Neural crest cell (in vitro differentiated cells): ENCODE data around the gene MOCOS. TPM values are rescaled to one million over a fixed set of nuclear protein-coding genes. Genes with fewer than 3 reads are reported as not detected.

Experiments
- DNase-seq: peaks from one replicate; pipeline ENCODE4 v3.0.0; 2021; ENCODE audit warnings: low read depth, mixed read lengths, low spot score
- H3K27ac Mint-ChIP-seq: one replicate; pipeline ENCODE4 v1.8.0; 2021; ENCODE audit warnings: mild to moderate bottlenecking, mixed read lengths; ENCODE audit not compliant: unreplicated experiment
- H3K27me3 Mint-ChIP-seq: 2 replicates; pipeline ENCODE4 v1.8.0; 2021; ENCODE audit warnings: low read depth, mild to moderate bottlenecking, mixed read lengths
- H3K36me3 Mint-ChIP-seq: 2 replicates; pipeline ENCODE4 v1.8.0; 2021; ENCODE audit warnings: low read depth, mild to moderate bottlenecking, mixed read lengths
- H3K4me1 Mint-ChIP-seq: 2 replicates; pipeline ENCODE4 v1.8.0; 2021; ENCODE audit warnings: mixed read lengths
- H3K4me3 Mint-ChIP-seq: one replicate; pipeline ENCODE4 v1.8.0; 2021; ENCODE audit warnings: mild to moderate bottlenecking, mixed read lengths
- H3K9me3 Mint-ChIP-seq: 2 replicates; pipeline ENCODE4 v1.8.0; 2021; ENCODE audit warnings: mixed read lengths
- total RNA-seq: library from RNA; stranded (reverse); gene quantifications from 2 replicates; pipeline ENCODE4 v1.2.1, GENCODE V29; 2021
- TF ChIP-seq, protein P1 (sequence below): fragments of 200-600 bp; sonication (generic); conservative IDR thresholded peaks from 2 replicates; pipeline ENCODE4 v1.5.0; 2021; ENCODE audit warnings: antibody characterized with exemption, mild to moderate bottlenecking

The MOCOS gene
- total RNA-seq, 1 donor from 2014 or later, result 2.6 TPM

DNA sequence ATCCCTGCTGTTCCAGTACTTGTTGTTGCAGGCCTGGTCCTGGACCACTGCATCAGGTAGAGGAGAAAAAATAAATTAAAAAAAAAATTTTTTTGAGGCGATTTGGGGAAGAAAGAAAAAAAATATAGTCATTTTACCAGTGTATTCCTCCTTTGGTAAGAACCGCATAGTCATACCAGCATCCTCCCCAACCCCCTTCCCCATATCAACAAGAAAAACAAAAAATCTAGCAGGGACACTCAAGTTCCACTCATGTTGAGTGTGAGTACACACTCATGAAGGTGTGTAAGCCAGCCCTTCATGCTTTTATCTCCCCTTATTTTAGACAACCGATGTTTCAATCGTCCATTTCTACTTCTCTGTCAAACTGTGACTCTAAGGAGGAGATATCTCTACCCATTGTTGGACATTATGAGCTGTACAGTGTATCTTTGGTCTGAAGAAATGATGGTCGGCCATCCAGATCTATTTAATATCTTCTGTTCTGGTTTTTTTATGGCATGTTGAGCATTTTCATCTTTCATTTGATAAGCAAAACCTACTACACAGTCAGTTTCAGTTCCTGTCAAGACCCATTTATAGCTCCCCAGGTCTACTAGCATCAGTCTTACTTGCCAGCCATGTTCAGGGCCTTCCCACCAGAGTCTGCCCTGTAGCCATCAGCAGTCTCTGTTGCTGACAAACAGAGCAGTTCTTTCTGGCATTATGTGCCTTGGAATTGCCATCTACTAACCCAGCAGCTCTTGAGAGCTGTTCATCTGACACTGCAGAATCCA lies 37.6 kb upstream of the MOCOS start:
- H3K4me3 Mint-ChIP-seq, result no peak overlapping the region
- H3K27ac Mint-ChIP-seq, result no peak overlapping the region
- peaks cover 14% of the 10 kb centered on the region for H3K36me3 Mint-ChIP-seq

DNA sequence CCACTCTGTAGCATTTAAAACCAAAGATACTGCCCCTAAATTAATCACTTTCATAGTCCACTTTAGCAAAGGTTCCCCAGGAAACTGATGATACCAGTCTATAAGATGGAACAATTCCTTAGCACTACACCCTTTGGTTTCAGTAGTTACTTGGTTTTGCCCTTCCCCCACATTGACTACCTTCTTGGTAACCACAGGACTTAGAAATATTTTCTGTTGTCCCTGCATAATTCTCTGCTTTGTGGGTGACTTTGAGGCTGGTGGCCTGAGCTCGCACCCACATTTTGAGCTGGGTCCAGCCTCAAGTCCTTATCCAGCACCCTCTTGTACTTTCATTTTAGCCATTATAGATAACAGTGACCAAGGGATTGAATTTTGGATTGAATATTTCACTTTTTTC lies 34.5 kb upstream of the MOCOS start:
- no peak for DNase-seq
- H3K9me3 Mint-ChIP-seq, result no peaks in the 10 kb centered on the region
- no peaks in the 10 kb centered on the region for H3K4me1 Mint-ChIP-seq
- H3K27ac Mint-ChIP-seq, result no peak overlapping the region
- no peaks in the 10 kb centered on the region for H3K27me3 Mint-ChIP-seq
- TF ChIP-seq, protein P1, sequence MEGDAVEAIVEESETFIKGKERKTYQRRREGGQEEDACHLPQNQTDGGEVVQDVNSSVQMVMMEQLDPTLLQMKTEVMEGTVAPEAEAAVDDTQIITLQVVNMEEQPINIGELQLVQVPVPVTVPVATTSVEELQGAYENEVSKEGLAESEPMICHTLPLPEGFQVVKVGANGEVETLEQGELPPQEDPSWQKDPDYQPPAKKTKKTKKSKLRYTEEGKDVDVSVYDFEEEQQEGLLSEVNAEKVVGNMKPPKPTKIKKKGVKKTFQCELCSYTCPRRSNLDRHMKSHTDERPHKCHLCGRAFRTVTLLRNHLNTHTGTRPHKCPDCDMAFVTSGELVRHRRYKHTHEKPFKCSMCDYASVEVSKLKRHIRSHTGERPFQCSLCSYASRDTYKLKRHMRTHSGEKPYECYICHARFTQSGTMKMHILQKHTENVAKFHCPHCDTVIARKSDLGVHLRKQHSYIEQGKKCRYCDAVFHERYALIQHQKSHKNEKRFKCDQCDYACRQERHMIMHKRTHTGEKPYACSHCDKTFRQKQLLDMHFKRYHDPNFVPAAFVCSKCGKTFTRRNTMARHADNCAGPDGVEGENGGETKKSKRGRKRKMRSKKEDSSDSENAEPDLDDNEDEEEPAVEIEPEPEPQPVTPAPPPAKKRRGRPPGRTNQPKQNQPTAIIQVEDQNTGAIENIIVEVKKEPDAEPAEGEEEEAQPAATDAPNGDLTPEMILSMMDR, result no peak
- H3K36me3 Mint-ChIP-seq, result peaks cover 13% of the 10 kb centered on the region
- H3K4me3 Mint-ChIP-seq, result no peak overlapping the region

More for the DNA sequence above, 37.6 kb upstream of the MOCOS start:
- no peaks in the 10 kb centered on the region for H3K9me3 Mint-ChIP-seq
- no peak for DNase-seq
- TF ChIP-seq, protein P1, result no peak
- H3K27me3 Mint-ChIP-seq, result no peaks in the 10 kb centered on the region
- no peaks in the 10 kb centered on the region for H3K4me1 Mint-ChIP-seq

DNA sequence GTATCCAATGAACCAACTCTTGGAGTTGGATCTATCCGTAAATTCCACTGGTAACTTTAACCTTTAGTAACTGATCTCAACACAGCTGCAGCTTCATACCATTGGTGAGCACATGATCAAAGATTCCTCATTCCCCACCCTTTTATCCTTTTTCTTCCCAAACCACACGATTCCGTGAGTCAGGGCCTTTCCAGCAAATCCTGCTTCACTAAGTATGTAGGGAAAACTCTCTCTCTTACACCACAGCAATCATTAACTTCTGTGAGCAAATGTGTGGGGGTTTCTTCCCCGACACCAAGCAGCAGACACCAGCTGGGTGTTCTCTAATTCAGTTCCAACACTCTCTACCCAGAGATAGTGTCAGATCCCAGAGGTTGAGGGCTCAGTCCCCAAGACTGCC lies 34.1 kb upstream of the MOCOS start:
- no peak for DNase-seq
- no peaks in the 10 kb centered on the region for H3K4me1 Mint-ChIP-seq
- TF ChIP-seq, protein P1, result no peak
- H3K27ac Mint-ChIP-seq, result no peak overlapping the region
- no peak overlapping the region for H3K4me3 Mint-ChIP-seq
- H3K27me3 Mint-ChIP-seq, result no peaks in the 10 kb centered on the region
- H3K9me3 Mint-ChIP-seq, result no peaks in the 10 kb centered on the region
- peaks cover 13% of the 10 kb centered on the region for H3K36me3 Mint-ChIP-seq

DNA sequence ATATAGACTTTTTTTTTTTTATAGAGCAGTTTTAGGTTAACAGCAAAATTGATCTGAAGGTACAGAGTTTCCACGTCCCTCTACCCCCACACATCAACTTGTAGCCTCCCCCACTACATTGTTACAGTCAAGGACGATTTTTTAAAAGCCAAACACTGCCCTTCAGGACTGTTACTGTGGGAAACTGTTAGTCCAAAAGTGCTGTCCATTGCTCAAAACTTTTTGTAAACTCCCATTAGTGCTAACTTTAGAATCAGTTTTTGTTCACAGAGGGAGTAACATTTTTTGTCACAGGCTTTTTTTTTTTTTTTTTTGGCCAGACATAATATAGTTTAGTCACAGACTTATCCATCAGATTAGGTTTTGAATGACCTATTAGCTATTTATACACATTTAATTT lies 33.5 kb upstream of the MOCOS start:
- Mint-ChIP-seq H3K36me3 (peaks cover 13% of the 10 kb centered on the region), H3K4me1 (no peaks in the 10 kb centered on the region), H3K27ac (no peak overlapping the region), H3K4me3 (no peak overlapping the region), H3K9me3 (no peaks in the 10 kb centered on the region), H3K27me3 (no peaks in the 10 kb centered on the region)
- TF ChIP-seq, protein P1, result no peak
- DNase-seq, result no peak

DNA sequence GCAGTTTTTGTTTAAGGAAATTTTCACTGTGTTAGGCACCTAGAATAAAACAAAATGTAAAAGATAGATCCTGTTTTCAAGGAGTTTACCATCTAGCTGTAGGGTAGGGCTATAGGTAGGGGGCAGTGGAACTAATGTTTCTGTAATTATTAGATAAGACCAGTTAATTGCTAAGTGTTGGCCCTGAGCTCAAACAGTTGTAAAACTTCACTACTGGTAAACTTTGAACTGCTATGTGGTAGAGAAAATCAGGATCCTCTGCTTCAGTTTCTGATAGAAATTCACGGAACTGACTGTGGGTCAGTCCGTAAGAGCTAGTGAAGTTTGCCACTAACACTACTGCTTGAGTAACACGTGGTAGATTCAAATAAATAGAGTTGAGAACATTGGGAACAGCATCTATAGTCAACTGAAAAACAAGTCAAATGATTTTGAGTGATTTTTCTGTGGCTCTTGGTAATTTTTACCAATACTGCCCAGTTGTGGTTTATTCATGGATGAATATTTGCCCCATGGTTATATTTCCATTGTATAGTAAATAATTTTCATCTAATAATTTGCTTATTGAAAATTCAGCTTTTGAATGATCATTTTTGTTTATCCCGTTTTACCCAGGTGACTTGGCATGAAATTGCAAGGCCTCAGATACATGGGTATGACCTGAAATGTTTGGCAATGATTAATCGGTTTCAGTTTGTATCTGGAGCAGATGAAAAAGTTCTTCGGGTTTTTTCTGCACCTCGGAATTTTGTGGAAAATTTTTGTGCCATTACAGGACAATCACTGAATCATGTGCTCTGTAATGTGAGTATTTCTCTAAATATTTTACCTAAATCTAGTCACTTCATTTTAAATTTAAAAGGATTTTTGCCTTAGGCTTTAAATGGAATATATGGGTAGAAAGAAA lies 31.2 kb upstream of the MOCOS start:
- no peak overlapping the region for H3K27ac Mint-ChIP-seq
- no peaks in the 10 kb centered on the region for H3K4me1 Mint-ChIP-seq
- peaks cover 17% of the 10 kb centered on the region for H3K36me3 Mint-ChIP-seq
- no peaks in the 10 kb centered on the region for H3K27me3 Mint-ChIP-seq
- TF ChIP-seq, protein P1, result no peak
- no peak for DNase-seq
- no peaks in the 10 kb centered on the region for H3K9me3 Mint-ChIP-seq
- H3K4me3 Mint-ChIP-seq, result no peak overlapping the region
